Lower leg skin (tissue), 4 donors: ENCODE measurements around the gene ACVRL1. TPM values are rescaled to one million over a fixed set of nuclear protein-coding genes. Genes with fewer than 3 reads are reported as not detected.
"Not testable (repeated sequence)": the region's sequence is repeated elsewhere in the genome, so short reads cannot be mapped to it uniquely, and the experiment has no call there.

Experiments
- DNase-seq, 2 donors: peaks; one replicate each; pipeline ENCODE4 v3.0.0-alpha.2; 2019; ENCODE audit warnings: low spot score in 2 of 2
- H3K4me3 ChIP-seq: fragments of 200-600 bp; sonication (generic); 2 replicates; pipeline ENCODE4 v1.5.1; 2017; ENCODE audit warnings: mild to moderate bottlenecking, low read depth; ENCODE audit not compliant: poor library complexity, severe bottlenecking
- CTCF ChIP-seq, 3 donors: fragments of 450-650 bp; IDR thresholded peaks; one replicate each; pipeline ENCODE4 v1.5.1; 2016; ENCODE audit warnings: antibody characterized with exemption in 3 of 3, mild to moderate bottlenecking in 3 of 3, moderate library complexity in 2 of 3
- POLR2A ChIP-seq, 2 donors: fragments of 450-650 bp; IDR thresholded peaks; one replicate each; pipeline ENCODE4 v1.6.1; 2016 to 2017; ENCODE audit warnings: antibody characterized with exemption in 2 of 2, mild to moderate bottlenecking in 1 of 2, moderate library complexity in 1 of 2
- WGBS, 2 donors: methylation state at CpG; one replicate each; pipeline ENCODE4 v1.1.5; 2018; 5-methylcytosine and 5-hydroxymethylcytosine counted together
- intact Hi-C: fragments of 100-400 bp; cut with DNase I; formaldehyde crosslinking; loops from one replicate; pipeline ENCODE4 v1.15.0; 2023; ENCODE audit warnings: low total_unique reads
- total RNA-seq, 4 donors: library from RNA; depleted of rRNA; stranded (reverse); fragments of >200 nt; gene quantifications; one replicate each; pipeline ENCODE4 v1.1.0, GENCODE V29; 2016

ACVRL1 gene
- total RNA-seq, 4 donors from 2014 or later: 12.9 to 99.8 (median 39.9) TPM

- intact Hi-C loops: no loop called here
- DNase-seq: no peak
- TF ChIP-seq CTCF (IDR thresholded peaks at IDR 0.05): no peak
- no peak for TF ChIP-seq POLR2A (IDR thresholded peaks at IDR 0.05)
- WGBS, 2 donors: 78 to 94% methylated on average over 4 of the region's 4 CpGs
- no peak overlapping the region for H3K4me3 ChIP-seq
These were observed 32.8 kb upstream of the ACVRL1 start for GRCh38 chr12:51874486-51874885.

GRCh38 chr12:51879102-51879501 is 28.2 kb upstream of the ACVRL1 start:
- H3K4me3 ChIP-seq: no peak overlapping the region
- WGBS, 2 donors: 82 to 85% methylated on average over 3 of the region's 3 CpGs
- DNase-seq: no peak
- no peak for TF ChIP-seq CTCF (IDR thresholded peaks at IDR 0.05)
- TF ChIP-seq POLR2A (IDR thresholded peaks at IDR 0.05): no peak
- intact Hi-C loops: no loop called here

GRCh38 chr12:51883295-51883694 is 24.0 kb upstream of the ACVRL1 start:
- 67 to 90% methylated on average over 1 of the region's 1 CpG for WGBS, 2 donors
- no peak overlapping the region for H3K4me3 ChIP-seq
- no peak for DNase-seq
- TF ChIP-seq CTCF (IDR thresholded peaks at IDR 0.05): no peak
- no peak for TF ChIP-seq POLR2A (IDR thresholded peaks at IDR 0.05)
- intact Hi-C loops: no loop called here

- TF ChIP-seq POLR2A (IDR thresholded peaks at IDR 0.05) (no peak), CTCF (IDR thresholded peaks at IDR 0.05) (no peak)
- no peak overlapping the region for H3K4me3 ChIP-seq
- WGBS, 2 donors: 83 to 89% methylated on average over 4 of the region's 4 CpGs
- intact Hi-C loops: no loop called here
- peak in 1 of 2 donors; percentile 52 for DNase-seq
These were observed 23.2 kb upstream of the ACVRL1 start for GRCh38 chr12:51883998-51884675.

GRCh38 chr12:51884676-51885229 is 22.6 kb upstream of the ACVRL1 start:
- TF ChIP-seq CTCF (IDR thresholded peaks at IDR 0.05): no peak
- no peak overlapping the region for H3K4me3 ChIP-seq
- intact Hi-C loops: no loop called here
- peak in 1 of 2 donors; percentile 81 for DNase-seq
- WGBS, 2 donors: 85% methylated on average over 11 of the region's 11 CpGs

- intact Hi-C loops, H3K4me3 ChIP-seq: not testable (repeated sequence)
- 74 to 75% methylated on average over 10 of the region's 10 CpGs for WGBS, 2 donors
- DNase-seq: peak in 1 of 2 donors; percentile 73
These were observed 21.8 kb upstream of the ACVRL1 start for GRCh38 chr12:51885294-51886020.
